ENCODE measurements around the gene GNL1.

Gene GNL1

GRCh38 chr6:30556066-30556905 lies at the start of gene GNL1:
Gene GNL1 (minus strand): TSS chr6:30556489. CDS start chr6:30556203, 286 bp downstream.
- peak; percentile 98 to 99 for DNase-seq (ENCODE audit: low read depth in 2 of 2)

GRCh38 chr6:30603961-30604360 lies 47.7 kb upstream of the GNL1 start:
- no peak for DNase-seq (ENCODE audit: low read depth in 2 of 2)

GRCh38 chr6:30601815-30602641 lies 45.7 kb upstream of the GNL1 start:
- no peak for DNase-seq (ENCODE audit: low read depth in 2 of 2)

GRCh38 chr6:30601436-30601814 lies 45.1 kb upstream of the GNL1 start:
- no peak for DNase-seq (ENCODE audit: low read depth in 2 of 2)

- no peak for DNase-seq (ENCODE audit: low read depth in 2 of 2)
Measured at GRCh38 chr6:30600451-30600961, 44.2 kb upstream of the GNL1 start.

- no peak for DNase-seq (ENCODE audit: low read depth in 2 of 2)
Measured at GRCh38 chr6:30599625-30600324, 43.5 kb upstream of the GNL1 start.

- DNase-seq (ENCODE audit: low read depth in 2 of 2) = no peak
Measured at GRCh38 chr6:30598912-30599624, 42.8 kb upstream of the GNL1 start.

GRCh38 chr6:30597315-30598144 lies 41.2 kb upstream of the GNL1 start:
- DNase-seq (ENCODE audit: low read depth in 2 of 2) = peak; percentile 23 to 50

GRCh38 chr6:30592287-30592686 lies 36.0 kb upstream of the GNL1 start:
- DNase-seq (ENCODE audit: low read depth in 2 of 2) = no peak

- DNase-seq (ENCODE audit: low read depth in 2 of 2) = no peak
Measured at GRCh38 chr6:30591008-30591407, 34.7 kb upstream of the GNL1 start.

GRCh38 chr6:30590509-30590908 lies 34.2 kb upstream of the GNL1 start:
- no peak for DNase-seq (ENCODE audit: low read depth in 2 of 2)

GRCh38 chr6:30589754-30590358 lies 33.6 kb upstream of the GNL1 start:
- no peak for DNase-seq (ENCODE audit: low read depth in 2 of 2)

- no peak for DNase-seq (ENCODE audit: low read depth in 2 of 2)
Measured at GRCh38 chr6:30583921-30584320, 27.6 kb upstream of the GNL1 start.

GRCh38 chr6:30578051-30578450 lies 21.8 kb upstream of the GNL1 start:
- DNase-seq (ENCODE audit: low read depth in 2 of 2) = no peak

- DNase-seq (ENCODE audit: low read depth in 2 of 2) = no peak
Measured at GRCh38 chr6:30573113-30573512, 16.8 kb upstream of the GNL1 start.

GRCh38 chr6:30572148-30572547 lies 15.9 kb upstream of the GNL1 start:
- no peak for DNase-seq (ENCODE audit: low read depth in 2 of 2)

GRCh38 chr6:30571762-30572082 lies 15.4 kb upstream of the GNL1 start:
- no peak for DNase-seq (ENCODE audit: low read depth in 2 of 2)

- DNase-seq (ENCODE audit: low read depth in 2 of 2) = peak; percentile 97 to 100
Measured at GRCh38 chr6:30571075-30571761, 14.9 kb upstream of the GNL1 start, which contains the start of gene ABCF1. Gene ABCF1 (plus strand): TSS chr6:30571442. CDS start chr6:30571488, 46 bp downstream.

GRCh38 chr6:30570740-30571074 lies 14.4 kb upstream of the GNL1 start:
- DNase-seq (ENCODE audit: low read depth in 2 of 2) = no peak

- no peak for DNase-seq (ENCODE audit: low read depth in 2 of 2)
Measured at GRCh38 chr6:30570263-30570662, 14.0 kb upstream of the GNL1 start.

Data from stimulated activated CD8-positive, alpha-beta memory T cell treated with anti-CD3 and anti-CD28 coated beads, Interleukin-15, amount 100 ng/mL, for 4 hours (primary cell).